PC-3 (cell line): ENCODE results near the gene CAPNS1. TPM values are rescaled to one million over a fixed set of nuclear protein-coding genes. Genes with fewer than 3 reads are reported as not detected.
A peak's percentile ranks its signal among the peaks of the same experiment; 100 is the strongest.

ENCODE experiments used
- ATAC-seq: fragments of 200-7000 bp; cut with Tn5 transposase; 2 replicates; pipeline ENCODE4 v1.9.1; 2020; ENCODE audit warnings: mild to moderate bottlenecking, moderate library complexity
- BruUV-seq: library from RNA; stranded (reverse); fragments of 400-500 nt; replicated peaks from 2 replicates; lab custom pipeline; 2021; lab: Mats Ljungman, UMichigan
- CTCF ChIA-PET: fragments of 300-600 bp; sonication (Branson Sonifier 250); formaldehyde crosslinking; loops from one replicate; lab custom pipeline; 2022; ENCODE audit warnings: antibody characterized with exemption; lab: Charles Lee
- POLR2A ChIA-PET: fragments of 300-600 bp; sonication (Branson Sonifier 250); formaldehyde crosslinking; loops from one replicate; lab custom pipeline; 2022; ENCODE audit warnings: antibody characterized with exemption; ENCODE audit not compliant: unreplicated experiment; lab: Charles Lee
- DNase-seq: peaks from one replicate; pipeline ENCODE4 v3.0.0-alpha.2; 2015
- H2AFZ ChIP-seq: fragments of 300-600 bp; sonication (generic); 2 replicates; pipeline ENCODE4 v1.6.0; 2016; ENCODE audit warnings: antibody characterized with exemption, low read length
- H3F3A ChIP-seq: fragments of 300-600 bp; sonication (generic); one replicate; pipeline ENCODE4 v1.6.0; 2017; ENCODE audit warnings: antibody characterized with exemption, low read length, control low read depth, mild to moderate bottlenecking; ENCODE audit not compliant: unreplicated experiment
- H3K27ac ChIP-seq: fragments of 300-600 bp; sonication (generic); 2 replicates; pipeline ENCODE4 v1.5.1; 2016; ENCODE audit warnings: mild to moderate bottlenecking, low read length
- H3K27me3 ChIP-seq: fragments of 300-600 bp; sonication (generic); 2 replicates; pipeline ENCODE4 v1.6.1; 2016; ENCODE audit warnings: low read length, mixed read lengths
- H3K36me3 ChIP-seq: fragments of 300-600 bp; sonication (generic); 2 replicates; pipeline ENCODE4 v1.6.1; 2016; ENCODE audit warnings: low read depth, mixed run types, low read length, mixed read lengths
- H3K4me1 ChIP-seq: fragments of 300-600 bp; sonication (generic); 2 replicates; pipeline ENCODE4 v1.5.1; 2016; ENCODE audit warnings: low read length; ENCODE audit not compliant: insufficient read depth
- H3K4me2 ChIP-seq: fragments of 300-600 bp; sonication (generic); 2 replicates; pipeline ENCODE4 v1.6.0; 2016; ENCODE audit warnings: low read length
- H3K4me3 ChIP-seq: fragments of 300-600 bp; sonication (generic); 2 replicates; pipeline ENCODE4 v1.5.1; 2016; ENCODE audit warnings: mild to moderate bottlenecking, low read length, mixed read lengths
- H3K79me2 ChIP-seq: fragments of 300-600 bp; sonication (generic); 2 replicates; pipeline ENCODE4 v1.6.1; 2017; ENCODE audit warnings: low read length, mixed read lengths
- H3K9ac ChIP-seq: fragments of 300-600 bp; sonication (generic); 2 replicates; pipeline ENCODE4 v1.6.0; 2016; ENCODE audit warnings: mild to moderate bottlenecking, low read length
- H3K9me2 ChIP-seq: fragments of 300-600 bp; sonication (generic); replicated peaks from 2 replicates; pipeline ENCODE4 v1.6.1; 2016; ENCODE audit warnings: mixed run types, low read length, mixed read lengths
- H3K9me3 ChIP-seq: fragments of 300-600 bp; sonication (generic); 2 replicates; pipeline ENCODE4 v1.6.1; 2016; ENCODE audit warnings: low read length, mixed read lengths
- H4K20me1 ChIP-seq: fragments of 300-600 bp; sonication (generic); 2 replicates; pipeline ENCODE4 v1.6.1; 2016; ENCODE audit warnings: low read length, mixed read lengths
- EZH2 ChIP-seq: fragments of 300-600 bp; sonication (generic); IDR thresholded peaks from one replicate; pipeline ENCODE4 v1.6.1; 2017; ENCODE audit warnings: antibody characterized with exemption, mild to moderate bottlenecking, low read length; ENCODE audit not compliant: unreplicated experiment
- EZH2phosphoT487 ChIP-seq: fragments of 300-600 bp; sonication (generic); IDR thresholded peaks from 2 replicates; pipeline ENCODE4 v1.6.1; 2018; ENCODE audit warnings: mild to moderate bottlenecking, antibody characterized with exemption, low read length, borderline replicate concordance
- intact Hi-C: fragments of 100-400 bp; cut with micrococcal nuclease; formaldehyde crosslinking; loops from 2 replicates; pipeline ENCODE4 v1.9.0; 2023
- total RNA-seq: library from RNA; depleted of rRNA; stranded (reverse); fragments of >200 nt; gene quantifications from 2 replicates; pipeline ENCODE4 v1.2.3, GENCODE V29; 2014
- TF ChIP-seq, protein P1 (sequence below): fragments of 300-600 bp; sonication (generic); conservative IDR thresholded peaks from 2 replicates; pipeline ENCODE4 v1.5.1; 2017; ENCODE audit warnings: antibody characterized with exemption, low read depth, mild to moderate bottlenecking, low read length

Gene CAPNS1
- total RNA-seq, 1 experiment from 2014 or later = 329 TPM

DNA sequence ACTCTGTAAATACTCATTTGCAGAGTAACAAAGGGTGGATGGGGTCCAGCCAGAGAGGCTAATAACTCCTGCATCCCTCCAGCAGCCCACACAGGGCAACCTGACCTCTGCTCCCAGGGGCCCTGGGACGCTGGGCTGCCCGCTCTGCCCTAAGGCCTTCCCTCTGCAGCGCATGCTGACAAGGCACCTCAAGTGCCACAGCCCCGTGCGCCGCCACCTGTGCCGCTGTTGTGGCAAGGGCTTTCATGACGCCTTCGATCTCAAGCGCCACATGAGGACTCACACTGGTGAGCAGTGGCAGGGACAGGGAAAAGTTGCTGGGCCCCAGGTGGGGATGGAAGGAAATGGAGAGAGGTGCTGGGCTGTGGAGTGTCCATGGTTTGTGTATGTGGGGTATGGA lies 27.2 kb upstream of the CAPNS1 start:
- BruUV-seq = no TSS peak
- no peak for DNase-seq
- no peak for ATAC-seq
- Histone ChIP-seq H3K36me3 (no peaks in the 10 kb centered on the region), H3K9ac (no peak overlapping the region), H3K4me3 (no peak overlapping the region), H3K27ac (no peak overlapping the region), H2AFZ (no peak overlapping the region), H3K9me3 (no peaks in the 10 kb centered on the region), H3F3A (no peaks in the 10 kb centered on the region), H4K20me1 (no peaks in the 10 kb centered on the region), H3K4me1 (peaks cover 18% of the 10 kb centered on the region; the same call in 1 of the 2 replicates), H3K79me2 (peaks cover 28% of the 10 kb centered on the region), H3K27me3 (no peaks in the 10 kb centered on the region), H3K9me2 (no peaks in the 10 kb centered on the region), H3K4me2 (no peak overlapping the region)
- intact Hi-C loops = loop anchor here (2.0 kb wide), 1 partner anchor 52 kb away; no protein-coding TSS in a partner anchor
- ChIA-PET POLR2A (no interaction called here), CTCF (no interaction called here)
- no peak for TF ChIP-seq EZH2phosphoT487
- TF ChIP-seq, protein P1, sequence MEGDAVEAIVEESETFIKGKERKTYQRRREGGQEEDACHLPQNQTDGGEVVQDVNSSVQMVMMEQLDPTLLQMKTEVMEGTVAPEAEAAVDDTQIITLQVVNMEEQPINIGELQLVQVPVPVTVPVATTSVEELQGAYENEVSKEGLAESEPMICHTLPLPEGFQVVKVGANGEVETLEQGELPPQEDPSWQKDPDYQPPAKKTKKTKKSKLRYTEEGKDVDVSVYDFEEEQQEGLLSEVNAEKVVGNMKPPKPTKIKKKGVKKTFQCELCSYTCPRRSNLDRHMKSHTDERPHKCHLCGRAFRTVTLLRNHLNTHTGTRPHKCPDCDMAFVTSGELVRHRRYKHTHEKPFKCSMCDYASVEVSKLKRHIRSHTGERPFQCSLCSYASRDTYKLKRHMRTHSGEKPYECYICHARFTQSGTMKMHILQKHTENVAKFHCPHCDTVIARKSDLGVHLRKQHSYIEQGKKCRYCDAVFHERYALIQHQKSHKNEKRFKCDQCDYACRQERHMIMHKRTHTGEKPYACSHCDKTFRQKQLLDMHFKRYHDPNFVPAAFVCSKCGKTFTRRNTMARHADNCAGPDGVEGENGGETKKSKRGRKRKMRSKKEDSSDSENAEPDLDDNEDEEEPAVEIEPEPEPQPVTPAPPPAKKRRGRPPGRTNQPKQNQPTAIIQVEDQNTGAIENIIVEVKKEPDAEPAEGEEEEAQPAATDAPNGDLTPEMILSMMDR = no peak
- no peak for TF ChIP-seq EZH2

DNA sequence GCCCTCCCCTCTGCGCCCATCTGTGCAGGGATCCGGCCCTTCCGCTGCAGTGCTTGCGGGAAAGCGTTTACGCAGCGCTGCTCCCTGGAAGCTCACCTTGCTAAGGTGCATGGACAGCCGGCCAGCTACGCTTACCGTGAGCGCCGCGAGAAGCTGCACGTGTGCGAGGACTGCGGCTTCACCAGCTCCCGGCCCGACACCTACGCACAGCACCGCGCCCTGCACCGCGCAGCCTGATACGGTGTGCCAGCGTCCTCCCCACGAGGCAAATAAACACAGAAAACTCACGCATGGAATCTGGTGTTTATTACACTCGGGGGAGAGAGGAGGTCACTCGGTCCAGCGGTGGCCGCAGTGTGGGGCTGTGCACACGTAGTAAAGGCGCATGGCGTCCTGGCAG lies 26.4 kb upstream of the CAPNS1 start:
- no peaks in the 10 kb centered on the region for H3K36me3 ChIP-seq
- peak overlapping the region; percentile 96 for H3K4me2 ChIP-seq
- 0 out of 2 replicates have a peak overlapping the region, but pooled peaks have one; percentile 95 for H2AFZ ChIP-seq
- TF ChIP-seq EZH2phosphoT487 (no peak), EZH2 (no peak)
- TF ChIP-seq, protein P1 = no peak
- H3K9me3 ChIP-seq = no peaks in the 10 kb centered on the region
- H3K4me1 ChIP-seq = peaks cover 18% of the 10 kb centered on the region; the same call in 1 of the 2 replicates
- CTCF ChIA-PET = no interaction called here
- POLR2A ChIA-PET = no interaction called here
- H3K9me2 ChIP-seq = no peaks in the 10 kb centered on the region
- peak overlapping the region; percentile 79 for H3K9ac ChIP-seq
- H3K27me3 ChIP-seq = no peaks in the 10 kb centered on the region
- H3K79me2 ChIP-seq = peaks cover 28% of the 10 kb centered on the region
- DNase-seq (no peak), ATAC-seq (no peak)
- peak overlapping the region; percentile 73 for H3K4me3 ChIP-seq
- H3K27ac ChIP-seq = no peak overlapping the region
- no peaks in the 10 kb centered on the region for H4K20me1 ChIP-seq
- no peaks in the 10 kb centered on the region for H3F3A ChIP-seq
- intact Hi-C loops = loop anchor here (2.0 kb wide), 1 partner anchor 53 kb away; no protein-coding TSS in a partner anchor
- BruUV-seq = no TSS peak

DNA sequence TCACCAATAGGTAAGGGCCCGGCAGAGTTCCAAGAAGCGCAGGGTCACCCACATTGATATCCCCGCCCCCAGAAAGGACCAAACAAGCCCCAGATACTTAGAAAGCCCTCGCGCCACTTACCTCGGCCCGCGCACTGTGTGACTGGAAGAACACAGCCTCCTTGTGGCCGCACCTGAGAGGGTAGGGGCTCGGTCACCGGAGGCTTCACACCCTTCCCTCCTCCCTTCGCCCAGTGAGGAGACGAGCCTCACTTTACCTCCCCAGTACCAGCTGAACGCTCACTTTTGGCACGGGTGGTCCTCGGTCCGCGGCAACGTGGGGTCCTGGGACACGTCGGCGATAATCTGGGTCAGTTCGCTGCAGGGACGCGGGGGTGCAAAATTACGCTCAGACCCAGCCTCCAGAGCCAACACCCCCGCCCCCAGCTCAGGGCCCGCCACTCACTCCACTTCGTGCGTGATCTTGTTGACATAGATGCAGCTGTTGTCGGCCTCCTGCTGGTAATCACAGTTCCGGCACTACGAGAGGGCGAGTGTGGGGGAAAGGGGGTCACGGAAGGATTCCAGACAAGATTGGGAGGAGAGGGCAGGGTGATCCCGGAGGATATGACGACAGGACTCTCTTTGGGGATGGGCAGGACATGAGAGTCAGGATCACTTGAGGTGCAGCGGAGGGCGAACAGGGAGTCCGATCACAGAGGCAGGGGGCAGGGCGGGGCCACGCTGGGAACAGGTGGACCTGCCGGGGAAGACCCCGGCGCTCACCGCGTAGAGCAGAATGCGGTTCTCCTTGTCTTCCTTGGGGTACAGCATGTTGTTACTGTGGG lies 25.8 kb upstream of the CAPNS1 start:
- Histone ChIP-seq H4K20me1 (no peaks in the 10 kb centered on the region), H3K9ac (peak overlapping the region; percentile 79), H3K4me1 (peaks cover 18% of the 10 kb centered on the region; the same call in 1 of the 2 replicates), H2AFZ (peak overlapping the region; percentile 95), H3K9me3 (no peaks in the 10 kb centered on the region), H3K27ac (peak overlapping the region; percentile 66), H3K36me3 (no peaks in the 10 kb centered on the region), H3F3A (no peaks in the 10 kb centered on the region), H3K79me2 (peaks cover 28% of the 10 kb centered on the region), H3K4me3 (peak overlapping the region; percentile 73), H3K27me3 (no peaks in the 10 kb centered on the region), H3K9me2 (no peaks in the 10 kb centered on the region), H3K4me2 (peak overlapping the region; percentile 96)
- peak; percentile 9 for ATAC-seq
- peak; percentile 25 for DNase-seq
- ChIA-PET POLR2A (no interaction called here), CTCF (no interaction called here)
- intact Hi-C loops = loop anchor here (2.0 kb wide), 1 partner anchor 53 kb away; no protein-coding TSS in a partner anchor
- TSS peak; percentile 64 for BruUV-seq
- no peak for TF ChIP-seq EZH2
- TF ChIP-seq, protein P1 = peak; percentile 30; the same call in 1 of the 2 replicates
